Hematopoietic multipotent progenitor cell treated with erythropoietin and hydrocortisone succinate and interleukin-3 and kit ligand, for 8 days (in vitro differentiated cells): ENCODE measurements around the gene MRPL33.
A peak's percentile ranks its signal among the peaks of the same experiment; 100 is the strongest.

ENCODE experiments used
- DNase-seq: peaks from one replicate; pipeline ENCODE4 v3.0.0-alpha.2; 2015

The MRPL33 gene

GRCh38 chr2:27771548-27772335, at the start of gene MRPL33:
MRPL33 (plus strand) TSS chr2:27771719; CDS start chr2:27771778, 59 bp downstream.
- peak; percentile 92 for DNase-seq

- DNase-seq, result no peak
These were observed 49.5 kb upstream of the MRPL33 start for GRCh38 chr2:27721884-27722485.

GRCh38 chr2:27723372-27724144, 48.0 kb upstream of the MRPL33 start:
- DNase-seq, result peak; percentile 58

GRCh38 chr2:27724191-27724590, 47.3 kb upstream of the MRPL33 start:
- no peak for DNase-seq

GRCh38 chr2:27724905-27725701, 46.4 kb upstream of the MRPL33 start:
- no peak for DNase-seq

GRCh38 chr2:27727257-27727656, 44.3 kb upstream of the MRPL33 start:
- DNase-seq, result no peak

- no peak for DNase-seq
These were observed 43.2 kb upstream of the MRPL33 start for GRCh38 chr2:27728081-27728858.

- DNase-seq, result no peak
These were observed 42.3 kb upstream of the MRPL33 start for GRCh38 chr2:27729198-27729597.

- DNase-seq, result no peak
These were observed 41.9 kb upstream of the MRPL33 start for GRCh38 chr2:27729614-27730013.

GRCh38 chr2:27730261-27730662, 41.3 kb upstream of the MRPL33 start:
- DNase-seq, result no peak

GRCh38 chr2:27730980-27731691, 40.4 kb upstream of the MRPL33 start:
- no peak for DNase-seq

- no peak for DNase-seq
These were observed 37.2 kb upstream of the MRPL33 start for GRCh38 chr2:27734305-27734704.

GRCh38 chr2:27735263-27735904, 36.1 kb upstream of the MRPL33 start:
- peak; percentile 67 for DNase-seq

GRCh38 chr2:27736031-27736889, 35.3 kb upstream of the MRPL33 start:
- DNase-seq, result no peak

GRCh38 chr2:27736890-27737204, 34.7 kb upstream of the MRPL33 start:
- no peak for DNase-seq

- DNase-seq, result no peak
These were observed 33.7 kb upstream of the MRPL33 start for GRCh38 chr2:27737676-27738348.

GRCh38 chr2:27738349-27739057, 33.0 kb upstream of the MRPL33 start:
- DNase-seq, result no peak

GRCh38 chr2:27739058-27739373, 32.5 kb upstream of the MRPL33 start:
- DNase-seq, result no peak

- no peak for DNase-seq
These were observed 29.8 kb upstream of the MRPL33 start for GRCh38 chr2:27741673-27742072.
